ENCODE measurements around the gene CFDP1. TPM values are rescaled to one million over a fixed set of nuclear protein-coding genes. Genes with fewer than 3 reads are reported as not detected.

Gene CFDP1
- total RNA-seq, 6 donors from 2014 or later, result 36.8 to 185 (median 50.6) TPM

DNA sequence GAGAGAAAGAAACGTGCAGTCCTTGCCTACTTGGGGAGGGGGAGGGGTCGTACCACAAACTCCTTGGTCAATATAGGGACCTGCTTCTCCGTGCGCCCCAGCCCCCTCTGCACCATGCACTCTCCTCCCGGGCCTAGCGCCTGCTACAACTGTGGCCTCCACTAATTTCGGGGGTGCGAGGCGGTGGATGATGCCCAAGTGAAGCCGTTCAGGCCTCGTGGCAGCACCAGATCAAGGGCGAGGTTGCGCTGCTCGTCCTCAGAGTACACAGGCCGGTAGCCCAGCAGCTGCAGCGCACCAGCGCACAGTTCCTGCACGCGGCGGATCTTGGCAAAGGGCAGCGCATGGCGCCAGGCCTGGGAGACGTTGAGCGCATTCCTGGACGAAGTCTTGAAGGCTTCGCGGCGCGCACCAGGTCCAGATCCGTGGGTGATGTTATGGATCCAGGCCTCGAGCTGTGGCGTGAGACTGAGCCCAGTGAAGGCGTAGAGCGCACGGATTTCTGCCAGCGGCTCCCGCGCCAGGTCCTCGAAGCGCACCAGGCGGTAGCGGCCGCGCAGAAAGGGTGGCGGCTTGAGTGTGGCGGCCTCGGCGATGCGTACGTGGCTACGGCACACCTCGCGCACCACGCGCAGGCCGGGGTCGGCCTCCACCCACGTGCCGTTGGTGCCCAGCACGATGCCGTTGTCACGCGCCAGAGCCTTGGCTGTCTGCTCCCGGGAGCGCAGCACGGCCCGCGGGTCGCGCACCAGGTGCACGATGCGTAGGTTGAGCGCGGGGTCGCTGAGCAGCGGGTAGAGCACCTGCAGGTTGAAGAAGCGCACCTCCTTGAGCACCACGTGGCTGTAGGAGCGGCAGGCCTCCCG lies 45.4 kb upstream of the CFDP1 start:
- 94 to 96% methylated on average over 54 to 80 of the region's 80 CpGs for WGBS, 2 donors
- no peaks in the 10 kb centered on the region for H3K9me3 ChIP-seq
- no peaks in the 10 kb centered on the region for H3K27me3 ChIP-seq
- no peaks in the 10 kb centered on the region for H3K36me3 ChIP-seq
- H3K4me3 ChIP-seq, result no peak overlapping the region
- H3K27ac ChIP-seq, result no peak overlapping the region
- TF ChIP-seq EP300 (IDR thresholded peaks at IDR 0.05), result no peak
- TF ChIP-seq POLR2A (IDR thresholded peaks at IDR 0.05), result no peak
- TF ChIP-seq CTCF (IDR thresholded peaks at IDR 0.05), result no peak
- TF ChIP-seq POLR2AphosphoS5 (IDR thresholded peaks at IDR 0.05), result no peak
- no peaks in the 10 kb centered on the region for H3K4me1 ChIP-seq
- ATAC-seq (ENCODE audit: low FRiP score in 2 of 2) (no peak), DNase-seq (peak in 1 of 2 donors; percentile 81)

GRCh38 chr16:75477680-75478473 lies 44.6 kb upstream of the CFDP1 start:
- Histone ChIP-seq H3K4me3 (no peak overlapping the region), H3K36me3 (no peaks in the 10 kb centered on the region), H3K4me1 (no peaks in the 10 kb centered on the region), H3K27me3 (no peaks in the 10 kb centered on the region), H3K9me3 (no peaks in the 10 kb centered on the region), H3K27ac (no peak overlapping the region)
- TF ChIP-seq POLR2A (IDR thresholded peaks at IDR 0.05) (no peak), CTCF (IDR thresholded peaks at IDR 0.05) (no peak), POLR2AphosphoS5 (IDR thresholded peaks at IDR 0.05) (no peak), EP300 (IDR thresholded peaks at IDR 0.05) (no peak)
- WGBS, 2 donors, result 44 to 50% methylated on average over 4 of the region's 4 CpGs
- DNase-seq (no peak), ATAC-seq (ENCODE audit: low FRiP score in 2 of 2) (no peak)

DNA sequence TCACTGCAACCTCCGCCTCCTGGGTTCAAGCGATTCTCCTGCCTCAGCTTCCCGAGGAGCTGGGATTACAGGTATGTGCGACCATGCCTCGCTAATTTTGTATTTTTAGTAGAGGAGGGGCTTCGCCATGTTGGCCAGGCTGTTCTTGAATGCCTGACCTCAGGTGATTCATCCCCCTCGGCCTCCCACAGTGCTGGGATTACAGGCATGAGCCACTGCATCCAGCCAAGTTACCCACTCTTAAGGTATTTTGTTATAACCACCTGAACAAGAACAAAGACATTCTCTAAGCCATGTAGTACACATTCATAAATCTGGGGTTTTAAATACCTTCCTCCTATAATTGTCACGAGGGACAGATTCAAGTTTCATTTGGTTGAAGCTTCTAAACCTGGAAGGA lies 43.5 kb upstream of the CFDP1 start:
- H3K36me3 ChIP-seq, result no peaks in the 10 kb centered on the region
- no peak overlapping the region for H3K4me3 ChIP-seq
- no peak overlapping the region for H3K27ac ChIP-seq
- WGBS, 2 donors, result 86 to 90% methylated on average over 8 of the region's 8 CpGs
- ATAC-seq (ENCODE audit: low FRiP score in 2 of 2) (no peak), DNase-seq (no peak)
- no peaks in the 10 kb centered on the region for H3K4me1 ChIP-seq
- H3K27me3 ChIP-seq, result no peaks in the 10 kb centered on the region
- TF ChIP-seq POLR2AphosphoS5 (IDR thresholded peaks at IDR 0.05) (no peak), CTCF (IDR thresholded peaks at IDR 0.05) (no peak), POLR2A (IDR thresholded peaks at IDR 0.05) (no peak), EP300 (IDR thresholded peaks at IDR 0.05) (no peak)
- no peaks in the 10 kb centered on the region for H3K9me3 ChIP-seq

GRCh38 chr16:75475420-75475847 lies 42.1 kb upstream of the CFDP1 start:
- Histone ChIP-seq H3K4me3 (no peak overlapping the region), H3K27me3 (no peaks in the 10 kb centered on the region), H3K4me1 (no peaks in the 10 kb centered on the region), H3K9me3 (no peaks in the 10 kb centered on the region), H3K36me3 (no peaks in the 10 kb centered on the region), H3K27ac (no peak overlapping the region)
- ATAC-seq (ENCODE audit: low FRiP score in 2 of 2) (no peak), DNase-seq (no peak)
- 86 to 96% methylated on average over 2 of the region's 2 CpGs for WGBS, 2 donors
- TF ChIP-seq POLR2AphosphoS5 (IDR thresholded peaks at IDR 0.05) (no peak), POLR2A (IDR thresholded peaks at IDR 0.05) (no peak), CTCF (IDR thresholded peaks at IDR 0.05) (no peak), EP300 (IDR thresholded peaks at IDR 0.05) (no peak)

Data from upper lobe of left lung (tissue), 6 donors.